ENCODE results near the gene CSNK1D. TPM values are rescaled to one million over a fixed set of nuclear protein-coding genes. Genes with fewer than 3 reads are reported as not detected.

The CSNK1D gene
- total RNA-seq, 1 experiment from 2014 or later: 104 TPM

- no peaks in the 10 kb centered on the region for H3K9me3 ChIP-seq
- H3K36me3 ChIP-seq: no peaks in the 10 kb centered on the region
These were observed 40.7 kb upstream of the CSNK1D start for GRCh38 chr17:82314012-82314726.

GRCh38 chr17:82313195-82314011 lies 39.9 kb upstream of the CSNK1D start:
- Histone ChIP-seq H3K27me3 (peaks cover 10% of the 10 kb centered on the region; the same call in 1 of the 2 replicates), H3K36me3 (no peaks in the 10 kb centered on the region), H3K9me3 (no peaks in the 10 kb centered on the region), H3K4me3 (no peak overlapping the region)
- no peak for DNase-seq

More at GRCh38 chr17:82314012-82314726, 40.7 kb upstream of the CSNK1D start:
- no peak for DNase-seq
- Histone ChIP-seq H3K4me3 (no peak overlapping the region), H3K27me3 (peaks cover 6% of the 10 kb centered on the region; the same call in 1 of the 2 replicates)

DNA sequence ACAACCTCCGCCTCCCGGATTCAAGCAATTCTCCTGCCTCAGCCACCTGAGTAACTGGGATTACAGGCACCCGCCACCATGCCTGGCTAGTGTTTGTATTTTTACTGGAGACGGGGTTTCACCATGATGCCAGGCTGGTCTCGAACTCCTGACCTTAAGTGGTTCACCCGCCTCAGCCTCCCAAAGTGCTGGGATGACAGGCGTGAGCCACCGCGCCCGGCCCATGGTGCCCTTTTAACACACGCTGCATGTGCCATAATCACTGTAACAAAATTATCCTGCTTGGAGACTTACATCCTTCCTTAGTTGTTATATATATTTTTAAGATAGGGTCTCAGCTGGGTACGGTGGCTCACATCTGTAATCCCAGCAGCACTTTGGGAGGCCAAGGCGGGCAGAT lies 38.5 kb upstream of the CSNK1D start:
- Histone ChIP-seq H3K27me3 (peaks cover 10% of the 10 kb centered on the region; the same call in 1 of the 2 replicates), H3K4me3 (no peak overlapping the region), H3K36me3 (no peaks in the 10 kb centered on the region), H3K9me3 (no peaks in the 10 kb centered on the region)
- no peak for DNase-seq

DNA sequence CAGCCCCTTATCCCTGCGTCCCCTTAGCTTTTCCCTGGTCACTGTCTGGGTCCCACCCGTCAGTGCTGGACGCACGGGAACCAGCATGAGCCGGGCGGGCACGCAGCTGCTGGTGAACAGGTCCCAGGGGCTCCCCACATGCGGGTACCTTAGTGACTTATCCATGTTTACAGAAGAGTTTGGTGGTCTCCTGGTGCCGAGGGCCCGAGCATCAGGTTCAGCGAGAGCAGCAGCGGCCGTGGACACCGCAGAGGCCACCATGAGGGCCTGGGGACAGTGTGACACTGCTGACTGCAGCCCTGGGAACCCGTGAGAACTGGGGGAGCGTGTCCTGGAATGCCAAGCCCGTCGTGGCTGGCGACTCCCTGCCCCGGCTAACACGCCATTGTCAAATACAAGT lies 37.4 kb upstream of the CSNK1D start:
- Histone ChIP-seq H3K4me3 (no peak overlapping the region), H3K36me3 (no peaks in the 10 kb centered on the region), H3K27me3 (peaks cover 10% of the 10 kb centered on the region; the same call in 1 of the 2 replicates), H3K9me3 (no peaks in the 10 kb centered on the region)
- DNase-seq: no peak

GRCh38 chr17:82309656-82310570 lies 36.4 kb upstream of the CSNK1D start:
- no peak for DNase-seq
- Histone ChIP-seq H3K4me3 (no peak overlapping the region), H3K27me3 (peaks cover 10% of the 10 kb centered on the region; the same call in 1 of the 2 replicates), H3K36me3 (no peaks in the 10 kb centered on the region), H3K9me3 (no peaks in the 10 kb centered on the region)

GRCh38 chr17:82305727-82306300 lies 32.3 kb upstream of the CSNK1D start:
- no peaks in the 10 kb centered on the region for H3K9me3 ChIP-seq
- H3K36me3 ChIP-seq: no peaks in the 10 kb centered on the region
- no peak for DNase-seq
- no peak overlapping the region for H3K4me3 ChIP-seq
- H3K27me3 ChIP-seq: peaks cover 10% of the 10 kb centered on the region; the same call in 1 of the 2 replicates

DNA sequence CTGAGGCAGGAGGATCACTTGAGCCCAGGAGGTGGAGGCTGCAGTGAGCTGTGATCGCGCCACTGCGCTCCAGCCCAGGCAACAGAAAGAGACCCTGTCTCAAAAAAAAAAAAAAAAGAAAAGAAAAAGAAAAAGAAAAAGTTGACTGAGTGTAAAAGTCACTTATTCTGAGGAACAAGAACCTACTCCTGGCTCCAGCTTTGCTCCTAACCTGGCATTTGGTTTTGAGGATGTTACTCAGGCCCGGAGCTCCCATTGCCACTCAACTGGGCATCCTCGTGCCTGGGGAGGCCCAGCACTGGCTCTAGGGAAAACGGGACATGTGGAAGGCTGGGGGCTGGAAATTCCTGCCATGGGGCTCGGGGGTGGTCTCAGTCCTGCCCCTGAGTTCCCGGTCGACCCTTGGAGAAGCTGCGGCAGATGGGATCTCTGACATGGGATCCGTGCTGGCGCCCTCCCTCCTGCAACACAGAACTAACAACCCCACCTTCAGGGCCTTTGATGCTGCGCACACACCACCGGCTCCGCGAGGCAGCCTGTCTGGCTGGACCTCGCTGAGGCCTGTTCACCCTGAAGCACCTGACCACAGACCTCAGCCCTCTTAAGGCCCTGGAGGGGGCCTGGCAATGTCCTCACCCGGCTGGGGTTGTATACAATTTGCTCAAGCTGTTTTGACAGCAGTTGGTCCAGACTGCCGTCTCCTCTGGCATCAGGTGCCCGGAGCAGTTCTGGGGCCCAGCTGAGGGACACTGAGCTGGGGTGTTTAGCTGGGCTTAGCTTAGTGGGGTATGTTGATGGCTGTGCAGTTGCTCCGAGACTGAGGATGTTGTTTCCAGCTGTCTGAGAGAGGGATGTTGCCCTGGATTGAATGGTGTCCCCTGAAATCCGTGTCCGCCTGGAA lies 31.6 kb upstream of the CSNK1D start:
- H3K4me3 ChIP-seq: no peak overlapping the region
- no peaks in the 10 kb centered on the region for H3K36me3 ChIP-seq
- DNase-seq: no peak
- peaks cover 9% of the 10 kb centered on the region; the same call in 1 of the 2 replicates for H3K27me3 ChIP-seq
- H3K9me3 ChIP-seq: no peaks in the 10 kb centered on the region

- Histone ChIP-seq H3K4me3 (no peak overlapping the region), H3K27me3 (peaks cover 4% of the 10 kb centered on the region; the same call in 1 of the 2 replicates), H3K36me3 (no peaks in the 10 kb centered on the region), H3K9me3 (no peaks in the 10 kb centered on the region)
- no peak for DNase-seq
These were observed 30.7 kb upstream of the CSNK1D start for GRCh38 chr17:82303944-82304808.

- DNase-seq: no peak
- Histone ChIP-seq H3K9me3 (no peaks in the 10 kb centered on the region), H3K4me3 (no peak overlapping the region), H3K27me3 (no peaks in the 10 kb centered on the region), H3K36me3 (no peaks in the 10 kb centered on the region)
These were observed 29.8 kb upstream of the CSNK1D start for GRCh38 chr17:82302991-82303943.

DNA sequence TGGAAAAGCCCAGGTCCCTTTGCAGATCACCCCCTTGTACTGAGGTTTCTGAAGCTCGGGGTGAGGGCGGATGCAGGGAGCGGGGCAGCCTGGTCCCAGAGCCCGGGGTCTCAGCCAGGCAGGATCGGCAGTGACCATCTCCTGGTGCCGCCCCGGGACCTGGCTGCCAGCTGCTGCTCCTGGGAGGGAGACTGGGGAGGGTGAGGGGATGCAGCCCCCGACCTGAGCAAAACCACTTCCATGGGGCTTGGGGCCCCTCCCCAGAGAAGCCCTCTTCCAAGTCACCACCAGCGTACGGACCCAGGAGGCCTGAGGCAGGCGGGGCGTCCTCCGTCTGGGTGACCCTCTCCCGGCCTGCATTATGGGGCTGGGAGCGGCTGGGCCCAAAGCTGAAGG lies 29.1 kb upstream of the CSNK1D start:
- no peaks in the 10 kb centered on the region for H3K9me3 ChIP-seq
- DNase-seq: no peak
- no peaks in the 10 kb centered on the region for H3K36me3 ChIP-seq
- no peak overlapping the region for H3K4me3 ChIP-seq
- no peaks in the 10 kb centered on the region for H3K27me3 ChIP-seq

DNA sequence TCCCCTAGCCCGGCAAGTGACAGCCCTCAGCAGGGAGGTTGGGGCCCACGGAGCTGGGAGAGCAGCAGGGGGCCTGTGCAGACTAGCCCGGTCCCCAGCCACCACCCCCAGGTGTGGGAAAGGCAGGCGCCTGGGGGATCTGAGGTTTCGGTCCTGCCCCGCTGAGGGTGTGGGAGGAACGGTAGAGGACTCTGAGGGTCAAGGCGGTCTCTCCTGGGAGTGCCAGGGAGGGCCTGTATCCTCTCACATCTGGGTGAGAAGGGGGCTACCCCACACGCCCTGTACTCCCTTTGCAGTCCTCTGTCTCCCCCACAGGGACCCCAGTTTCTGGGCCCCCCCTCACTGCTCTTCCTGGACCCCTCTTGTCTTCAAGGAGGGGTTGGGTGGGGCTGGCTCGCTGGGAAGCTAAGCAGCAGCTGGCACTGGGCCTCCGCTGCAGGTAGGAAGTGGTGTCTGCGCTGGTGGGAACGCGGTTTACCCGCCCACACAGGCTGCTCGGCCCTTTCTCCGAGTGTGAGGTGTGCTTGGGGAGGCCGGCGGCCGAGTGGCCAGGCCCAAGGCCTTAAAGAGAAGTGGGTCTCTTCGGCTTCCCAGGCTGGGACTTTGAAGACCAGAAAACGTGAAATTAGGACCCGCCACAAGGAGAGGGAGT lies 28.5 kb upstream of the CSNK1D start:
- no peak for DNase-seq
- Histone ChIP-seq H3K4me3 (no peak overlapping the region), H3K36me3 (no peaks in the 10 kb centered on the region), H3K27me3 (no peaks in the 10 kb centered on the region), H3K9me3 (no peaks in the 10 kb centered on the region)

DNA sequence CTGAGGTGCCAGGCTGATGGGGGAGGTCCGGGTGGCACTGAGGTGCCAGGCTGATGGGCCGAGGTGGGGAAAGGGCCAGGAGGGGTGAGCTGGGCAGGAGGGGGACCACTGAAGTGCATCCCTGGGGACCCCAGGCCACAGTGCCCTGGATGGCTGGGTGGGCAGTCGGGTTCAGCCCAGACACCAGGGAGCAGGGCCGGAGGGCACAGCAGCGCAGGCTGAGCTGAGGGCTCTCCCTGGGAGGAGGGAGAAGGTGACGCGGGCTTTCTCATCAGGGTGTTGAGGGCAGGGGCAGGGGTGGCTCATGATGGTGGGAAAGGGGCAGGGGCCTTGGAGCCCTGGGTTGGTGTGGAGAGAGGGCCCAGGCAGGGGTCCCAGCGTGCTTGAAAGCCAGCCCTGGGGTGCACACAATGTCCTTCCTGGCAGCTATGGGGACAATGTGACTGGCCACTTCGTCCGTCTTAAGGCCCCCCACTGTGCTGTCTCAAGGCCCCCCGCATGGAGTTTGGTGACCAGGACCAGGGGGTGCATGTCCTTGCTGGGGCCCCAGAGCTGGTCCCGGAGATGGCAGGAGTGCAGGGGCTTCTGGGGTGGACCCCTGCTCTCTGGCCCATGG lies 27.9 kb upstream of the CSNK1D start:
- Histone ChIP-seq H3K27me3 (no peaks in the 10 kb centered on the region), H3K9me3 (no peaks in the 10 kb centered on the region), H3K4me3 (no peak overlapping the region), H3K36me3 (no peaks in the 10 kb centered on the region)
- no peak for DNase-seq

GRCh38 chr17:82300707-82301270 lies 27.3 kb upstream of the CSNK1D start:
- peak; percentile 63 for DNase-seq
- Histone ChIP-seq H3K36me3 (no peaks in the 10 kb centered on the region), H3K9me3 (no peaks in the 10 kb centered on the region), H3K4me3 (no peak overlapping the region), H3K27me3 (no peaks in the 10 kb centered on the region)
